ENCODE results near the gene AFF3.

Gene AFF3

DNA sequence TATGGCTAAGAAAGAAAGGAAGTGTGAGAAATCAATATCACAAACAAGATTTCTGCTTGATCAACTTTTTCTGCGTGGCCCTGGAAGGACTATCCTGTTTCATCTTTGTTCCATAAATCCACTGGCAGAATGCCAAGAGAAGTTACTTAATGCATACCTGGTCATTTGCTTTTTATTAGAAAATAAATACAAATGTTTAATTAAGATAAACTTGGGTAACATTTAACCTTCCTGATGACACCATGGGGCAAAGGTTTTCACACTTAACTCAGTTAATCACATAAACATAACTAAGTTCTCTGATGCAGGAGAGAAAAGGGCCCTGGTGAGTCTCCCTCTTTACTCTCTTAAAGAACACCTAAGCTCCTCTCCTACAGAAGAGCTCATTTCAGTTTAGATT lies 203.3 kb downstream of the AFF3 start:
- H3K27ac ChIP-seq (ENCODE audit: low read depth, low read length) = no peak overlapping the region
- H3K9me2 ChIP-seq (replicated peaks; ENCODE audit: control insufficient read depth, low read length) = no peaks in the 10 kb centered on the region
- no peak overlapping the region for H3K4me2 ChIP-seq (ENCODE audit: low read length)
- no peaks in the 10 kb centered on the region for H3K9me3 ChIP-seq (ENCODE audit: control insufficient read depth, insufficient read depth, low read length)
- H3K79me2 ChIP-seq (ENCODE audit: control insufficient read depth, low read length) = no peaks in the 10 kb centered on the region
- no peaks in the 10 kb centered on the region for H3K27me3 ChIP-seq (ENCODE audit: control insufficient read depth, low read length)
- H3K4me3 ChIP-seq (ENCODE audit: low read length) = no peak overlapping the region
- H3F3A ChIP-seq (ENCODE audit: control insufficient read depth, insufficient read depth) = no peaks in the 10 kb centered on the region
- H4K20me1 ChIP-seq (ENCODE audit: control insufficient read depth, insufficient read depth, low read depth, low read length) = no peaks in the 10 kb centered on the region
- no peaks in the 10 kb centered on the region; the same call in 1 of the 2 replicates for H3K4me1 ChIP-seq (ENCODE audit: control insufficient read depth, low read length)
- no peak for TF ChIP-seq EZH2phosphoT487 (IDR thresholded peaks at IDR 0.05; ENCODE audit: borderline replicate concordance, low read length)
- TF ChIP-seq, protein P1, sequence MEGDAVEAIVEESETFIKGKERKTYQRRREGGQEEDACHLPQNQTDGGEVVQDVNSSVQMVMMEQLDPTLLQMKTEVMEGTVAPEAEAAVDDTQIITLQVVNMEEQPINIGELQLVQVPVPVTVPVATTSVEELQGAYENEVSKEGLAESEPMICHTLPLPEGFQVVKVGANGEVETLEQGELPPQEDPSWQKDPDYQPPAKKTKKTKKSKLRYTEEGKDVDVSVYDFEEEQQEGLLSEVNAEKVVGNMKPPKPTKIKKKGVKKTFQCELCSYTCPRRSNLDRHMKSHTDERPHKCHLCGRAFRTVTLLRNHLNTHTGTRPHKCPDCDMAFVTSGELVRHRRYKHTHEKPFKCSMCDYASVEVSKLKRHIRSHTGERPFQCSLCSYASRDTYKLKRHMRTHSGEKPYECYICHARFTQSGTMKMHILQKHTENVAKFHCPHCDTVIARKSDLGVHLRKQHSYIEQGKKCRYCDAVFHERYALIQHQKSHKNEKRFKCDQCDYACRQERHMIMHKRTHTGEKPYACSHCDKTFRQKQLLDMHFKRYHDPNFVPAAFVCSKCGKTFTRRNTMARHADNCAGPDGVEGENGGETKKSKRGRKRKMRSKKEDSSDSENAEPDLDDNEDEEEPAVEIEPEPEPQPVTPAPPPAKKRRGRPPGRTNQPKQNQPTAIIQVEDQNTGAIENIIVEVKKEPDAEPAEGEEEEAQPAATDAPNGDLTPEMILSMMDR (IDR thresholded peaks at IDR 0.05; ENCODE audit: low read depth, low read length, poor library complexity, severe bottlenecking) = no peak
- H3K36me3 ChIP-seq (ENCODE audit: control insufficient read depth, low read length) = peaks cover 17% of the 10 kb centered on the region

DNA sequence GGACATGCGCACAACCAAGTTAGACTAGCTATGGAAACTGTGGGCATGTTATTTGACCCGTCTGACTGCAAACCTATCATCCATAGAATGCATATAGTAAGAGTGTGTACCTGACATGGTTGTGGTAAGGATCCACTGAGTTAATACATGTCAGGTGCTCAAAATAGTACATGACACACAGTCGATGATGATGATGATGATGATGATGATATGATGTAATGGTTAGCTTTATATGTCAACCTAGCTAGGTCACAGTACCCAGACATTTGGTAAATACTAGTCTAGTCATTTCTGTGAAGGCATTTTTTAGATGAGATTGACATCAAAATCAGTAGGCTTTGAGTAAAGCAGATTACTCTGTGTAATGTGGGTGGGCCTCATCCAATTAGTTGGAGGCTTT lies 204.1 kb downstream of the AFF3 start:
- Histone ChIP-seq H3K27me3 (ENCODE audit: control insufficient read depth, low read length) (no peaks in the 10 kb centered on the region), H3K4me2 (ENCODE audit: low read length) (no peak overlapping the region), H3K9me2 (replicated peaks; ENCODE audit: control insufficient read depth, low read length) (no peaks in the 10 kb centered on the region), H4K20me1 (ENCODE audit: control insufficient read depth, insufficient read depth, low read depth, low read length) (no peaks in the 10 kb centered on the region), H3K27ac (ENCODE audit: low read depth, low read length) (no peak overlapping the region), H3K9me3 (ENCODE audit: control insufficient read depth, insufficient read depth, low read length) (no peaks in the 10 kb centered on the region), H3K4me3 (ENCODE audit: low read length) (no peak overlapping the region), H3F3A (ENCODE audit: control insufficient read depth, insufficient read depth) (no peaks in the 10 kb centered on the region), H3K36me3 (ENCODE audit: control insufficient read depth, low read length) (peaks cover 24% of the 10 kb centered on the region), H3K79me2 (ENCODE audit: control insufficient read depth, low read length) (no peaks in the 10 kb centered on the region), H3K4me1 (ENCODE audit: control insufficient read depth, low read length) (no peaks in the 10 kb centered on the region; the same call in 1 of the 2 replicates)
- TF ChIP-seq, protein P1 (IDR thresholded peaks at IDR 0.05; ENCODE audit: low read depth, low read length, poor library complexity, severe bottlenecking) = no peak
- TF ChIP-seq EZH2phosphoT487 (IDR thresholded peaks at IDR 0.05; ENCODE audit: borderline replicate concordance, low read length) = no peak

DNA sequence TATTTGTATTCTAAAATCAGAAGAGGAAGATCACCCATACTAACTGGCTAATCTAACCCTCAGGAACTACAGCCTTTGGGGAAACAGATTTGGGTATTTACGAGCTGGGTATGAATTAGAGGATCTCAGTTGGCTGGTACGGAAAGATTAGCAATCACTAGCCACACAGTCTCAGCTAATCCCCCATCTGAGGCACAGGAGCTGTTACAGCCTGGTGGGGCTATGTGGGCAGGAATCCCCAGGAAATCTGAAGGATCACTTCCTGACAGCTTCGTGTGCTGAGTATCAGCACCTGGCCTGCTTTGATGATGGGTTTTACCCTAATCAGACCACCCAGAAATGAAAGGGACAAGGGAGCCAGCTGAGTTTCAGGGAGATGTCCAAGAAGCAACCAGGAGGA lies 206.3 kb downstream of the AFF3 start:
- Histone ChIP-seq H3K4me3 (ENCODE audit: low read length) (no peak overlapping the region), H4K20me1 (ENCODE audit: control insufficient read depth, insufficient read depth, low read depth, low read length) (no peaks in the 10 kb centered on the region), H3K79me2 (ENCODE audit: control insufficient read depth, low read length) (no peaks in the 10 kb centered on the region), H3K27ac (ENCODE audit: low read depth, low read length) (no peak overlapping the region), H3K4me2 (ENCODE audit: low read length) (no peak overlapping the region), H3F3A (ENCODE audit: control insufficient read depth, insufficient read depth) (peaks cover 4% of the 10 kb centered on the region; the same call in 1 of the 2 replicates), H3K4me1 (ENCODE audit: control insufficient read depth, low read length) (peaks cover 4% of the 10 kb centered on the region), H3K9me3 (ENCODE audit: control insufficient read depth, insufficient read depth, low read length) (no peaks in the 10 kb centered on the region), H3K27me3 (ENCODE audit: control insufficient read depth, low read length) (no peaks in the 10 kb centered on the region), H3K36me3 (ENCODE audit: control insufficient read depth, low read length) (peaks cover 20% of the 10 kb centered on the region), H3K9me2 (replicated peaks; ENCODE audit: control insufficient read depth, low read length) (no peaks in the 10 kb centered on the region)
- TF ChIP-seq, protein P1 (IDR thresholded peaks at IDR 0.05; ENCODE audit: low read depth, low read length, poor library complexity, severe bottlenecking) = no peak
- no peak for TF ChIP-seq EZH2phosphoT487 (IDR thresholded peaks at IDR 0.05; ENCODE audit: borderline replicate concordance, low read length)
